HG03108 (cell line): Measurements from ENCODE around the gene ACY1.
"Not testable (repeated sequence)": the region's sequence is repeated elsewhere in the genome, so short reads cannot be mapped to it uniquely, and the experiment has no call there.

Experiments used
- ATAC-seq: cut with Tn5 transposase; IDR thresholded peaks from one replicate; pipeline ENCODE4 v1.9.1; 2021; ENCODE audit warnings: moderate library complexity; ENCODE audit not compliant: unreplicated experiment

ACY1 gene

GRCh38 chr3:52023860-52024764 is 40.8 kb downstream of the ACY1 start:
- ATAC-seq: peak; percentile 72

GRCh38 chr3:52024765-52025452 is 41.6 kb downstream of the ACY1 start:
- no peak for ATAC-seq

- no peak for ATAC-seq
Observed at GRCh38 chr3:52025453-52025852, 42.1 kb downstream of the ACY1 start.

GRCh38 chr3:52026041-52026440 is 42.7 kb downstream of the ACY1 start:
- ATAC-seq: no peak

- ATAC-seq: no peak
Observed at GRCh38 chr3:52028572-52028971, 45.2 kb downstream of the ACY1 start.

GRCh38 chr3:52029053-52029452 is 45.7 kb downstream of the ACY1 start:
- ATAC-seq: no peak

GRCh38 chr3:52029535-52029934 is 46.2 kb downstream of the ACY1 start:
- ATAC-seq: no peak

- ATAC-seq: no peak
Observed at GRCh38 chr3:52030714-52031310, 47.5 kb downstream of the ACY1 start.

- ATAC-seq: no peak
Observed at GRCh38 chr3:52031896-52032295, 48.6 kb downstream of the ACY1 start.

- ATAC-seq: no peak
Observed at GRCh38 chr3:52032702-52033408, 49.5 kb downstream of the ACY1 start.

- ATAC-seq: not testable (repeated sequence)
Observed at GRCh38 chr3:52033748-52034147, 50.4 kb downstream of the ACY1 start.

GRCh38 chr3:52034212-52034611 is 50.9 kb downstream of the ACY1 start:
- ATAC-seq: no peak

GRCh38 chr3:52034651-52035050 is 51.3 kb downstream of the ACY1 start:
- ATAC-seq: no peak

- peak; percentile 82 for ATAC-seq
Observed at GRCh38 chr3:52036222-52036694, 52.9 kb downstream of the ACY1 start.

GRCh38 chr3:52036829-52037228 is 53.5 kb downstream of the ACY1 start:
- no peak for ATAC-seq

- ATAC-seq: no peak
Observed at GRCh38 chr3:52037291-52037690, 54.0 kb downstream of the ACY1 start.

GRCh38 chr3:52038227-52038626 is 54.9 kb downstream of the ACY1 start:
- no peak for ATAC-seq
